Stimulated activated naive CD4-positive, alpha-beta T cell treated with Interleukin-2 at 50 U/mL for 16 hours (primary cell): ENCODE results near the gene KCNA1.

ENCODE experiments used
- DNase-seq: peaks from one replicate; lab custom pipeline; 2025; lab: John Stamatoyannopoulos, UW

The KCNA1 gene

DNA sequence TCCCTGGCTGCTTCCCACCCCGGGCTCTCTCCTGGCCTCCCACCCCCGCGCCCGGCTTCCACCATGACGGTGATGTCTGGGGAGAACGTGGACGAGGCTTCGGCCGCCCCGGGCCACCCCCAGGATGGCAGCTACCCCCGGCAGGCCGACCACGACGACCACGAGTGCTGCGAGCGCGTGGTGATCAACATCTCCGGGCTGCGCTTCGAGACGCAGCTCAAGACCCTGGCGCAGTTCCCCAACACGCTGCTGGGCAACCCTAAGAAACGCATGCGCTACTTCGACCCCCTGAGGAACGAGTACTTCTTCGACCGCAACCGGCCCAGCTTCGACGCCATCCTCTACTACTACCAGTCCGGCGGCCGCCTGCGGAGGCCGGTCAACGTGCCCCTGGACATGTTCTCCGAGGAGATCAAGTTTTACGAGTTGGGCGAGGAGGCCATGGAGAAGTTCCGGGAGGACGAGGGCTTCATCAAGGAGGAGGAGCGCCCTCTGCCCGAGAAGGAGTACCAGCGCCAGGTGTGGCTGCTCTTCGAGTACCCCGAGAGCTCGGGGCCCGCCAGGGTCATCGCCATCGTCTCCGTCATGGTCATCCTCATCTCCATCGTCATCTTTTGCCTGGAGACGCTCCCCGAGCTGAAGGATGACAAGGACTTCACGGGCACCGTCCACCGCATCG, 1.8 kb downstream of the KCNA1 start:
- no peak for DNase-seq

DNA sequence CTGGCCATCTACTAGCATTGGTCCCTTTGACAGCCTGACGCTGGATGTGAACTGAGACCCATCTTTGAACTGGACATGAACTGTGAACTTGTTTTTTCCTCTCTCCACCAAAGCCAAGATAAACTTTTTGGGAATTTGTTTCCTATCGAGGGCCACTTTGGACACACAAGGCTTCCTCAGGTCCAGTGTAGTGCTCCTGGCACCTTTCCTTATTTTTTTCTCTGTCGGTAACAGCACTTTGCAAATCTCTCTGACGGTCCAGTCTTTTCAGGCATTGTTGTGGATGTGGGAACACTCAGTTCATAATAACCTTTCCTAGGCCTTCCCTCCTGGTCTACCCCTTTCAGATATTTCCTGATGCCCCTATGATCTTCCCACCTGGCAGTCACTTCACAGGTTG, 5.0 kb downstream of the KCNA1 start:
- no peak for DNase-seq

DNA sequence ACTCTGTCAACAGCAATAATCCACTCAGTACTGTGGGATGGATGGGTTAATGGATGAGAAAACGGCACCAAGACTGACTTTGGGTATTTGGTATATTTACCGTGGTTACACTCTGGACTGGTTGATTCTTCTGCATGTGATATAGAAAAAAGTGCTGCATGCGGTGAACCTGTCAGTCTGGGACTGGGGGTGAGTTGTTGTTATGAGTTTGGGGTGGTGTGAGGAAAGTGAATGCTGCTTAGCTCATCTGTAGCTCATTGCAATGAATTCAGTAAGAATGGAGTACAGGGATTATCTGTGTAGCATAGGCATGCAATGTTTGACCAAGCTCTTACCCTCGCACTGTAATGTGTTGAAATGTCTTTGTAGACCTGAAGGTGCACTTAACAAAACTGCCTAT, 6.0 kb downstream of the KCNA1 start:
- no peak for DNase-seq

DNA sequence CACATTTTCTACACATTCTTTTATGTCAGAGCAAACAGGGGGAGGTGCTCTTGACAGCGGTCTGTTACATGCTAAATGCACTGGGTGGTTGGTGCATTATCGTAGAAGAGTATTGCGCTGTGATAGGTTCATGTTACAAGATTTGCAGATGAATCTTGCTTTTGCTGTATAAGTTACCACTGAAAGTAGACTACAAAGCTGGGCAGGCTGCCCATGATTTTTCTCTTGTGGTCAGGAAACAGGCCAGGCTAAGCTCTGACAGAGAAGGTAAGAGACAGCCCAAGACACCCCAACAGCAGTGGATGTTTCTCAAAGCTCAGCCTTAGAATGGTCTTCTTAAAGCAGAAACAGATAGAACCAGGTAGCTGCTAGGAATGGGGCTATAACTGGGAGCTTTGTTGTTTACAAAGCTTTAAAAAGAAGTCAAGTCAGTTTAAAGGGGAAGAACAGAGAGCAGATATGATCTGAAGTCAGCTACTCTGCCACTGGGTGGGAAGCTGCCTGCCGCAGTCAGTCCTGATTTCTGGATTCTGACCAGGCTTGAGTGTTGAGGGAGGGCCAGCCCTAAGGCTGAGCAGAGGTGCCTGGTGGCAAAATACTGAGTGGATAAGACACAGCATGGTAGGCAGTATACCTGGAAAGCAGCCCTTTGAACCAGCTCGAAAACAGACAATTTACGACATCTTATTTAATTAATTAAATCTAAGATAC, 9.4 kb downstream of the KCNA1 start:
- DNase-seq = no peak

DNA sequence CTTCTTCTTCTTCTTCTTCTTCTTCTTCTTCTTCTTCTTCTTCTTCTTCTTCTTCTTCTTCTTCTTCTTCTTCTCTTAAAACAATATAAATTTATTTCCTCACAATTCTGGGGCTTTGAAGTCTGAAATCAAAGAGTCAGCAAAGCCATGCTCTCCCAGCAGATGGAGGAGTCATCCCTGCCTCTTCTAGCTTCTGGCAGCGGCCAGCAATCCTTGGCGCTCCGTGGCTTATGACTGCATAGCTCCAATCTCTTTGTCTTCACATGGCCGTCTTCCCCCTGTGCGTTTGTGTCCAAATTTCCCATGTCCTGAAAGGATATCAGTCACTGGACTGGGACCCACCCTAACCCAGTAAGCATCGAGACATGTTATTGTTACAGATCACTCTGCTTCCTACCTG, 22.9 kb downstream of the KCNA1 start:
- no peak for DNase-seq

DNA sequence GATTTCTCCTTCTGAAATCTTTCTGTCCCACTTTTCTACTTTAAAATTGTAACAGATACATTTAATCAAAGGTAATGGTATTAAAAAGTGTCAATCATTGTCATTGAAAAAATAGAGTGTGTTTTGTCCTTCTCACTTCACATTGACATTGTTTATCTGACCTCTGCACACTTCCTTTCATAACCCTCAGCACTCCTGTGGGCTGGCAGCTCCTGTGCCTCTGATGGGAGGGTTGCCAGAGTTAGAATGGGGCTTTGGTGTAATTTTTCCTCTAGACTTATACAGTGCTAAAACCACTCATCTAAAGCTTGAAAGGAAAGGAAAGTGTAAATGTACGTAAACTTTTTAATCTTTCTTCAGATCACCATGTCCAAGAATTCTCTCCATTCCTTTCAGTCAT, 23.7 kb downstream of the KCNA1 start:
- no peak for DNase-seq

DNA sequence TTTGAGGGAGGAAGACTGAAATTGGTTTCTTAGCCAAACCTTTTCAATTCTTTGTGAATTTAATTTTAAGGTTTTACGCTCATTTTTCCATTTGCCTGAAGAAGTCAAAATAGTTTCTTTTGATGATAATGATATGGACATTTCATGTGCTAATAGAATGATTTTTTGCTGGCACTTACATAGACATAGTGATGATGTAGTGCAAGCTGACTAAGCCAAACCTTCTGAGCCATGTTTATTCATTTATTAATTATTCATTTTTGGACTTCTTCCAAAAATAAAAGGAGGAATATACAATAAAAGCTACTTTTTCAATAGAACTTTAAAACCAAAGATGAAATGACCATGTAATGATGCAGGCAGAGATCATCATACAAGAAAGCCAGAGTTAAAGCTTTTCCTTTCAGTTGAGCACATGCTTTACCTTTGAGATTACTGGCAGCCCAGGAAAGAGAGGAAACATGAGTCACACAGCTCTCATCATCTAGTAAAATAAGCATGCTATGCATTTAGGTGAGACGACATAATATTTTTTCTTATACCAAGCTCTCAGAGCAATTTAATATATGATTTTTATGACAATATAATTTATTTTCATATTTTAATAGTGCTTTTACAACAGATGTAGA, 24.8 kb downstream of the KCNA1 start:
- DNase-seq = no peak

DNA sequence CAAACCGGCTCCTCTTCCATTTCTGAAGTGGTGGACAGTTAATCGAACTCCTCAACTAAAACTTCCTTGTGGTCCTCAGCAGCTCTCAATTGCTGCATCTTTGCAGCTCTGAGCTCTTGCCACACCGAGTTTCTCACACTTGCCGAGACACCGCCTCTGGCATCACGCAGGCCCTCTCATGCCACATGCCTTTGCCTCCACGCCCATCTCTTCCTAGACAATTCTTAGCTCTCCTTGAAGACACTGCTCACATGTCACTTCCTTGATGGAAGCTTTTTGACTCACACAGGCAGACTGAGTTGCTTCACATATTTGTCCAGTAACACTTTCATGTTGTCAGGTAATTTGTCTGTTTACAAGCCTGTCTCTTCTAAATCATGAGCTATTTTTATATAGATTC, 29.2 kb downstream of the KCNA1 start:
- DNase-seq = no peak

DNA sequence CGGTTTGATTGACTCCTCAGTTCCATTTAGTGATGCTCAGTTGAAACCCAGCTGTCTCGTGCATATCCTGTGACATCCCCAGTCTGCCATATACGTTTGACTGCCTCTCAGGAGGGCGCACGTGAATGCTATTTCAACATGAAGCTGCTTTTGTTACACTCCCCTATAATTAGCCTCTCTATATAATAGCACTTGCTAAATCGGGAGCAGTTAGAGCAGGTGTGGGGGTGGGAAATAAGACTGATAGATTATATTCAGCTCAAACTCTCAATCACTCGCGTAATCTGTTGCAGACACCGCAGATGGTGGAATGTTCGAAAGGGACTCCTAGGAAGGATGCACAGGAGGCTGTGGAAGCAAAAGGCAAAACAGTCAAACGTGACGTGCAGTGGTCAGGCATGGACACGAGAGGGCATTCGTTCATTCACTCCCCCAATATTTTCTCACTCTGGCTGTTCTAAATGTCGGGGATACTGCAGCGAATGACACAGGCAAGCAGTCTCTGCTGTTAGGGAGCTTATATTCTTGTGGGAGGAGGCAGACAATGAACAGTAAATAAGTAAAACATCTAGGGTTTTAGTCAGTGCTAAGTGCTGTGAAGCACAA, 29.8 kb downstream of the KCNA1 start:
- DNase-seq = no peak

DNA sequence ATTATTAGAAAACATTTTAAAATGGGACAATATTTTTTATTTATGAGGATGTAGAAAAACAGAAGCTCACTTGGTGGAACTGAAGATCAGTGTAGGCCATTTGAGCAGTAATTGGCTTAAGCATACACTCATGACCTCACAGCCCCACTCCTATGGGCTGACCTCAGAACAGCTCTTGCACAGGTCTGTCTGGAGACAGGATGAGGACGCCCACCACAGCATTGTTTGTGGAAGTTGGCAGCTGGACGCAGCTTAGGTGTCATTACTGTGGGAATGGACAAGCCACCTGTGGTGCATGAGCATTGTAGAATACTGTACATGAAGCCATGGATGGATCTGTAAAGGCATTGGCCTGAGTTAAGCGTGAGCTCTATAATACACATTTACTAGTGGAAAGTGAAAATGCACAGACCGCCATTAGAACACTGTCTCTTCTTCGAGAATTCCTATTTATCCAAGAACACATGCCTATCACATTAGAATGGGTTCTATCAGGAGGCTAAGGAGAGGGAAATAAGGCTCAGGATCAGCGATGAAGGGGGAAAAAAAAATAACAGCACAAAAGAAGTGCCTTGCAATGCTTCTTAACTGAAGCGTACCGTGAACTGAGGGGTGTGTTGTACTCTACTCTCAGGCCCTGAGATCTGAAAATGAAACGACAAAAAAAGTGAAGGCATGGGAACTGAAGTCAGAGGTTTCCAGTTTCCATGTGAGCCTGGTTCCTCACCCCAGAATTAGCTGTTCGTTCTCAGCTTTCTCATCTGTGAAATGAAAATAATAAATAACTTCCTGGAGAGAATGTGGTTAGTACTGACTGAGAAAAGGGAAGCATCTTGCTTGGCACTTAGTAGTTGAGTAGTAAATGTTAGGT, 33.6 kb downstream of the KCNA1 start:
- no peak for DNase-seq

DNA sequence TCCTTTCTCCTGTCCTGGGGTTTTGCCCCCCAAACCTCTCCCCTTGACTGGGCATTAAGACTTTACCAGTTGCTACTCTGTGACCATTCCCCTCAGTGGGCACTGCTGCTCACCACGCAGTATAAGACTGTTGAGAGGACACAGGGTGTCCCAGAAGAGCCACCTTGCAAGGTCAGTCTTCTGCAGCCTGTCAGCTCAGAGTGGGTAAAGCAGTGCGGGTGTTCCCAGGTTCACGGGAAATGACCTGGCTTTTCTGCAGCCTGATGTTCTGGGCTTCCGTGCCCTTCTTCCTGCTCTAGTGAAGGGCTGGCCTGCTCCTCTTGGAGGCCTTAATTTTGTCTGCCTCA, 34.2 kb downstream of the KCNA1 start:
- no peak for DNase-seq

DNA sequence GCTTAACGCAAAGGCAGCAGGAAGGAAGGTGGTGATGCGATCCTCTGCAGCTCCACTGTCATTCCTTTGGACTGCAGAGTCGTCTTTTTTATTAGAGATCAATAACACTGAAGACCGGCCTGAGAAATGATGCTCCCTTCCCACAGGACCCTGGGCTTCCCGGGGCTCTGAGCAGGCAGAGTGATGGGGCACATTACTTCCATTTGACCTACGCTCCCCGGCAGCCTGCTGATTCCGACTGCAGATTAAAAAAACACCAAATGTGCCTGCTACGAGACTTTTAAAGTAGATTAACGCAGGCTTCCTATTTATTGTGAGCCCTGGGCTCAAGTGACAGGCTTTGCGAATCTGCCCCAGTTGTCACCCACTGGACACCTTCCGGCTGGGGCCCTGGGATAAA, 37.5 kb downstream of the KCNA1 start:
- DNase-seq = no peak

DNA sequence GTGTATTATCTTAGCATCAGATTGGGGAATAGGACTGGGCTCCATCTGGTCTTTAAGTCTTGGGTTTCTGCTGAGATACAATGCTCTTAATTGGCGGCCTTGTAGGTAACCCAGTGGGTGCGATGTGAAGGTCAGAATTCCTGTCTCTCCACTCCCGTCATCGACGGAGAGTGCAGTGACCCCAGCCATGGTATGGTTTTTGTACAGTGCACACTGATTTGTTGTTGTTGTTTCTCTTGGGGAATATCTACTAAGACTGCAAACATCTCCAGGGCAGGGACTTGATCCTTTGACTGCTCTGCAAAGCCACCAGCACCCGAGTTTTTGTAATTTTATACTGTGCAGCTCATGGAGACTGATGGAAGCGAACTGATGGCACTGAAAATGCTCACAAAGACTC, 41.4 kb downstream of the KCNA1 start:
- DNase-seq = no peak

DNA sequence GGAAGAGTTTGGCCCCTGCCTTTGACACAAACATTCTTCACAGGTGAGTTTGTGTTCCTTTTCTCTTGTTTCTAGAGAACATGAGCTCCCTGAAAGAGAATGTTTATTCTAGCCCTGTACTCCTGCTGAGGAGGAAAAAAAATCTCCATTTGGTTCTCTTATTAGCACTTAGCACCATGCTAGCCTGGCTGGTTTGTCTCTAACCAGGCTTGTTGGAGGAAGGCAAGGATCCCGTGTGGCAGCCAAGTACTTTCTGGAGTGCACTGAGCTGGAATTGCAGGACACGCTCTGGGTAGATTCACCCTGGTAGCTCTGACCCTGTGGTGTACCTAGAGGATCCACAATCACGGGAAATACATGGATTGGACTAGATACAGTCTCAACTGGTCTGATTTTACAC, 41.9 kb downstream of the KCNA1 start:
- no peak for DNase-seq

DNA sequence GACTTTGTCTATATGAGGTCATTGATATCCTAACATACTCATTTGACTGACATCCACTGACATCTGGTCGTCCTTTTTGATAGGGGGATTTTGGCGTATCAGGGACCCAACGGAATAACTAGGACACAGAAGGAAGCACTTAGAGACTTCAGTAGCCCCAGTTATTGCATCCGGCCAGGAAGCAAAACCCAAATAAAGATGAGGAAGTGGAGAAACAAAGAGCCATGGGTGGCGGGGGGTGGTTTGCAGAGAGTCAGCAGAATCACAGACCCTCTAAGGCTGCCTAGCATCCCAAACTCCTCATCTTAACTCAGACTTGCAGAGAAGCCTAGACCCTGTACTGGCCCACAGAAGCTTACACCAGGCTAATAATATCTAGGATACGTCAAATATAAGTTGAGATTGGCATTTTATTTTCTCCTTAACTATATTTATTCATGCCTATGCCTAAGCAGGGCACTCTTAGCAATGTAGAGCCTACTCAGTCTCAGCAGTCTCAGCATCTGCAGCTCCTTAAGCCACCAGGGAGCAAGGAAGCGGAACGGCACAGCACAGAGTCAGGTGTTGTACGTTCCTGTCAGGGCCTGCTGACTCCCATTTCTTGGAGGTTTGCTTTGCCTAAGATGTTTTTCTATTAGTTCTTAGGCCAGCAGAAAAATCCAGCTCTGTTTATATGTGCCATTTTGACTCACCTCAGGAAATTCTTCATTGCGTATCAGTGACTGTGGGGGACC, 45.1 kb downstream of the KCNA1 start:
- DNase-seq = no peak

DNA sequence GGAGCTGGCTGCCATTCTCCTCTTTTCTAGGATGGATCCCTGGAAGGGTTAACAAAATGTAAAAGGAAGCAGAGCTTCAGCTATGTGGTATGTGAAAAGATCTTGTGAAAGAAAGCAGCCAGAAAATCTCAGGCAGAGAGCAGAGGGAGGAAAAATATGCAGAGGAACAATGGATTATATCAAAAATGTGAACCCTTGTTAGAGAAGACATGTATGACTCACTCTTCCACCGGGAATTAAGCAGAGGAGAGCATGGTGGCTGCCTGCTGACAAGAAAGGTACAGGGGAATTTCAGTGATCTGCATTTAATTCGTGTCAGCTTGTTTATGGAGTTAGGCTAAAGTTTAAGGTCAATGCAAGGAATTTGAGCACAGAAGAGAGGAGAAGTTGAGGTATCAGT, 46.3 kb downstream of the KCNA1 start:
- no peak for DNase-seq

DNA sequence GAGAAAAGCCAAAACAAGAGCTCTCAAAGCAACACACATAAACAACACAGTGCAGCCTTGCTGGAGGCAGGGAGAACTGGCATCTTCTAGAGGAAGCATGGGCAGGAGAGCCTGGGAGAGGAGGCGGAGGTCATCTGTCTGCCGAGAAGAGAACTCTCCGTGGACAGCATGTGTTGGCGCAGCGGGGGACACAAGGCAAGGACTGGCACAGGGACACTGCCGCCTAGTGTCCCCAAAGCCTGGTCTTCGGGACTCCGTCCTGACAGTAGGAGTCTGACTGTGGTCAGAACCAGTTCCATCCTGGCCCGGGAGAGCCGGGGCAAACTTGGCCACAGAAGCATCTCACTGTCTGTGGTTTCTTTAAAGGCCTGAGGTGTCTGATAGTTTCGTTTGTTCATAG, 47.3 kb downstream of the KCNA1 start:
- no peak for DNase-seq

DNA sequence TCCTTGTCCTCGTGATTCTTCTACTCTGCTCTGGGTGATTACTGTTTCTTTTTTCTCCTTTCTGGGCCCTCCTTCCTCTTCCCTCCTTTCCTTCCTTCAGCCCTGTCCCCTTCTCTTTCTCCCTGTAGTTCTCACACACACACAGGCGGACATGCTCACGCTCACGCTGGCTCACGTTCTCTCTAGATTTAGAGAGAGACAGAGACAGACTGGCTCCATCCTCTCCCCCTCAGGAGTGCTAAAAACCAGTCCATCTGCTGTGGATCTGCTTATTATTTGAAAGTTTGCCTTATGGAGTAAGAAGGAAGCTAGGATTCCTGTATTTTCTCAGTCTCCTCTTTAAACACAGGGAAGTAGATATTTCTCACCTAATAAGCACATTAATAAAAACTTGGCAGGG, 48.1 kb downstream of the KCNA1 start:
- no peak for DNase-seq

DNA sequence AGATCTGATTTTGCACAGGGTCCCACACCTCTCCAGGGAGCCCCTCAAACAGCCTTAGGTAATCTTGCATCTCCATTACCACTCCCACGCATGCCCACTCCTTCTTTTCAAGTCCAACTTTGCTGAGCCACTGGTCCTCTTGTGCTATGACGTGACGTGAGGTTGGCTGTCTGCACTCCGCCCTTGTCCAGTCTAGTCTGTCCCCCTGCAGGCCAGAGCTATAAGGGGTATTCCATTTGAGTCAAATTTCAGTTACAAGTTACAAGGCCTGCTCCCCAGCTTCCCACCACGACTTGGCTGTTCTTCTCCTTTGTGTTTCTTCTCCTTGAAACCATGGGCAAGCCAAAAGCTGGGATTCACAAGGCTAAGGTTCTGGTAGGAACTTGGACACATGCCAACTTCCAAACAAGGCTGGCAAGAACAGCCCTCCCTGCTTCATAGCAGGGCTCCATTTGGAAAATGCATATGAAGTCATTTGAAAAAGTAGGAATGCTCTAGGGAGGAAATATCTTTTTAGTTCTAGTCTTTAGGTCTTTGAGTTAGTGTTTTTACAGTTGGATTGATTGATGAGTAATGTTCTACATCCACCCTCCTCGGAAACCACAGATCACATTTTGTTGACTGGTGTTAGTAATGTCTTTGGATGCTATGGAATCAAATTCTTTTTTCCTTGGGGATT, 49.1 kb downstream of the KCNA1 start:
- DNase-seq = no peak

DNA sequence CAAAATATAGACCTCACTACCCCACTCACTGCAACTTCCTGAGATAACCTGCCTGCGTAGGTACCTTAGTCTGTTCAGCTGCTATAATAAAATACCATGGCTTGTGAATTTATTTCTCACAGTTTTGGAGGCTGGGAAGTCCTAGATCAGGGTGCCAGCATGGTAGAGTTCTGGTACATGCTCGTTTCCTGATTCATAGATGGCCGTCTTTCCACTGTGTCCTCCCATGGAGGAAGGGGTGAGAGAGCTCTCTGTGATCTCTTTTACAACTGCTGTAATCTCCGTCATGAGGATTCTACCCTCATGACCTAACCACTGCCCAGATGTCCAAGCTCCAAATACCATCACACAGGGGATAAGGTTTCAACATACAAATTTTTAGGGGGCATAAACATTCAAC, 49.7 kb downstream of the KCNA1 start:
- DNase-seq = no peak

DNA sequence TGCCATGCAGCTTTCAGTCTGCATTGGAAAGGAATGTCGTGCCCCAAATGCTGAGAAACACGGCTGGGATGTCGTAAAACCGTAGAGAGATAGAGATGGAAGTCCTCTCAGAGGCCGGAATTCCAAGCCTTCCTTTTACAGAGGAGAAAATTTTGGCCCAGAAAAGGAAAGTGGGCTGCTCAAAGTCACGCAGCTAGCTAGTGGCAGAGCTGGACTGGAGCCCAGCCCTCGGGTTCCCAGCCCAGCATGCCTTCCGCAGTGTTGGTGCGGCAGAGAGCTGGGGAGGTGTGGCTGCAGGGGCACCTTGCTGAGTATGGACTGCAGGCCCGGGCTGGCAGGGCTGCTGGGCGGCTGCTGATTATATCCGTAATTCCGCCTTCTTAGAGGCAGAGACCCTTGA, 50.3 kb downstream of the KCNA1 start:
- no peak for DNase-seq
